Measurements from ENCODE around the gene CAMP.
"Not testable (repeated sequence)": the region's sequence is repeated elsewhere in the genome, so short reads cannot be mapped to it uniquely, and the experiment has no call there.

The CAMP gene

DNA sequence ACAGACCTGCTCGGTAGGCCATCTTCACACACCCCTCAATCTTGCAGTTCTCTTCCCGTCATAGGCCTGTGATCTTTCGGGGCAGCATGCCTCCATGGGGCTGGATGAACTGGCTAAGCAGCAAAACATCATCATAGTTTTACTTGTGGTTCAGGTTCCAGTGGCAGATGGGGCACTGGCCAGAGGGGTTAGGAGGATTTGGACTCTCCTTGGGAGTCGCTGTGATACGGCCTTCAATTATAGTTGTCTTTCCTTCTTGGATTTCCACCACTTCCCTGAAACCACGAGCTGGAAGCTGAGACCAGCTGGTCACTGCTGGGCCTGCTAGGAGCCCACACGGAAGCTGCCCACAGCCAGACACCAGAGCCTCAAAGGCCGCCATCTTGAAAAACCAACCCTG, 33.3 kb downstream of the CAMP start:
- DNase-seq (ENCODE audit: low read depth in 2 of 2), result no peak

DNA sequence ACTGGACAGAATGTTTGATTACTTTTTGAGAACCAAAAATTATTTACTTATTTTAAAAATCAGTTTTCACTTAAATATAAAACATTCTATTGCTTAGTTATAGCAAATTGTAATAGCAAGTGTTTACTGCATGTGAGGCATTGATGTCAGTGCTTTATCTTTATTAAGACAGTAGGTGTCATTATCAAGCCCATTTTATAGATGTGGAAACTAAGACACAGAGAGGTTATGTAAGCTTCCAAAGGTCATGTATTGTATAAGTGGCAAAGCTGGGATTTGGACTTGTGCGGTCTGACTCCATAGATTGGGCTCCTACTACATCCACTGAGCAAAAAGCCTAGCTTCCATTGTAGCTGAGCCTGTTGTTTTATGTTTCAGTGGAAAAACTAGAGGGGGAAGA, 35.2 kb downstream of the CAMP start:
- DNase-seq (ENCODE audit: low read depth in 2 of 2), result no peak

DNA sequence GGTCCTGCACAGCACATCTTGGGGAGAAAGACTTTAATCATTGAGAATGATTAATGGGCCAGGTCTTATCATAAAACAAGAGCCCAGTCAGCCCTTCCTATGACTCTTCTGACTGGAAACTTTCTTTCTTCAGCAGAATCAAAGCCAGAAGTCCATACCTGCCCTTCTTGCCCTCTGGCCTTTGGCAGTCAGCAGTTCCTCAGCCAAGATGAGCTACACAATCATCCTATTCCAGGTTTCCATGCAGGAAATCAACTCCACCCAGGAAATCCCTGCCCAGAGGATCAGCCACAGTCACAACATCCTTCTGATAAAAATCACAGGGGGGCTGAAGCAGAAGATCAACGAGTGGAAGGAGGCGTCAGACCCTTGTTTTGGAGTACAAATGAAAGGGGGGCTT, 44.5 kb downstream of the CAMP start:
- no peak for DNase-seq (ENCODE audit: low read depth in 2 of 2)

GRCh38 chr3:48268381-48268935, 45.2 kb downstream of the CAMP start:
- peak; percentile 80 to 92 for DNase-seq (ENCODE audit: low read depth in 2 of 2)

- DNase-seq (ENCODE audit: low read depth in 2 of 2), result peak; percentile 40 to 52
Observed at GRCh38 chr3:48268936-48269561, 45.8 kb downstream of the CAMP start.

DNA sequence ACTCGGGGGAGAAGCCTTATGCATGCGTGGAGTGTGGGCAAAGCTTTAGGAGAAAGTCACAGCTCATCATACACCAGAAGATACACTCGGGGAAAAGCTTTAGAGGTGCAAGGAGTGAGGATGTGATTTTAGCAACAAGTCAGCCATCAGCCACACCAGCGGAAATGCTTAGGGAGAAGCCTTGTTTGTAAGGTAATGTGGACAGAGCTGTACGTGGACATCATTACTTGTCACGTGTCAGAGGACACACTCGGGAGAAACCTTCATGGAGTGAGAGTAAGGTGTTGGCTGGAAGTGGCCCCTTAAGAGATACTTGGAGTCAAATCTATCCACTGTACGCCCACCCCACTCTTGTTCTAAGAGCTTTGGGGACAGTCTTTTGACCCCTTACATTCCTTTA, 46.3 kb downstream of the CAMP start:
- DNase-seq (ENCODE audit: low read depth in 2 of 2), result no peak

DNA sequence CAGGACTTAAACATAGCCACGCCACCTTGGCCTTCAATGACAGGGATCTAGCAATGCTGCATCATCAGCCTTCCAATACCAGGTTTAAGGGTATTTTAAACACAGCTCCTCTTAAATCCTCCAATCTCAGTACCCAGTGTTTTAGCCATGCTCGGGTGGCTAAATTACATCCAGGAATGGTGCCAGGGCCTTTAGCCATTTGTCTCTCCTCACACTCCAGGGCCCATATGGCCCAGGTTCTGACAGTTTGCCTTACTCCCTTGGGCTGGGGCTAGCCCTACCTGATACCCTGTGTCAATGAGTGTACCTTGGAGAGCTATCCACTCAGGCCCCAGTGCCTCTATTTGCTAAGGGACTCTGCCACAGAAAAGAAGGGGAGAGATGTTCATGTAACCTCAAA, 47.0 kb downstream of the CAMP start:
- no peak for DNase-seq (ENCODE audit: low read depth in 2 of 2)

GRCh38 chr3:48271223-48271622, 47.9 kb downstream of the CAMP start:
- DNase-seq (ENCODE audit: low read depth in 2 of 2), result not testable (repeated sequence)

DNA sequence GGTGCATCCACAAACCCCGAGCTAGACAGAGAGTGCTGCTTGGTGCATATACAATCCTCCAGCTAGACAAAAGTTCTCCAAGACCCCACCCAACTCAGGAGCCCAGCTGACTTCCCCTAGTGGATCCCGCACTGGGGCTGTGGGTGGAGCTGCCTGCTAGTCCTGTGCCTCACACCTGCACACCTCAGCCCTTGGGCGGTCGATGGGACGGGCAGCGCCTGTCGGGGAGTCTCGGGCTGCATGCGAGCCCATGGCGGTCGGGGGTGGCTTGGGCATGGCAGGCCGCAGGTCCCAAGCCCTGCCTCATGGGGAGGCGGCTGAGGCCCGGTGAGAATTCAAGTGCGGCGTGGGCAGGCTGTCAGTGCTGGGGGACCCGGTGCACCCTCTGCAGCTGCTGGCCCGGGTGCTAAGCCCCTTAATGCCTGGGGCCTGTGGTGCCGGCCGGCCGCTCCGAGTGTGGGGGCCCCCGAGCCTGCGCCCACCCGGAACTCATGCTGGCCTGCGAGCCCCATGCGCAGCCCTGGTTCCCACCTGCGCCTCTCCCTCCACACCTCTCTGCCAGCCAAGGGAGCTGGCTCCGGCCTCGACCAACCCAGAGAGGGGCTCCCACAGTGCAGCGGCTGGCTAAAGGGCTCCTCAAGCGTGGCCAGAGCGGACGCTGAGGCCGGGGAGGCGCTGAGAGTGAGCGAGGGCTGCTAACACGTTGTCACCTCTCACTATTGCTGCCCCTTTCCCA, 48.6 kb downstream of the CAMP start:
- no peak for DNase-seq (ENCODE audit: low read depth in 2 of 2)

GRCh38 chr3:48273594-48274211, 50.4 kb downstream of the CAMP start:
- peak; percentile 11 to 15 for DNase-seq (ENCODE audit: low read depth in 2 of 2)

DNA sequence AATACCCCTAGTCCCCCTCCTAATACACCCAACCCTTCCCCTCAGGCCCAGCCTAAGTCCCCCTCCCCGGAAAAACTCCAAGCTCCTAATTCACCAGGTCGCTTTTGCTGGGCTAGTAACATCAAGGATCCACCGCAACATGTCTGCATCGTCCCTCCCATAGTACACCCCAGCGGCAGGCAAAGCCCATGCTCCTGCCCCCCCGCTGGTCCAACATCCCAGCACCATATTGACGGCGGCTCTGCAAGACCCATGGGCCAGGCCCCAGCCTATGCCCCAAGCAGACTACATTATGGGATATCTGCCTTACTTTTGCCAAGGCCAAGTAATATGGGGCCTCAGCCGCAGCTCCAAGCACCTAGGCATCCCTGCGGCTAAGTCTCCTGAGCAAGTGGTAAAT, 51.2 kb downstream of the CAMP start:
- no peak for DNase-seq (ENCODE audit: low read depth in 2 of 2)

Measured in stimulated activated CD8-positive, alpha-beta memory T cell treated with anti-CD3 and anti-CD28 coated beads, Interleukin-7, amount 100 ng/mL, for 4 hours (primary cell).